C4-2B (cell line): ENCODE measurements around the gene TUBE1.
"Not testable (repeated sequence)": the region's sequence is repeated elsewhere in the genome, so short reads cannot be mapped to it uniquely, and the experiment has no call there.

Experiments used
- H3K27ac ChIP-seq: fragments of 450-650 bp; 2 replicates; pipeline ENCODE4 v1.5.1; 2017
- CTCF ChIP-seq: fragments of 450-650 bp; conservative IDR thresholded peaks from 2 replicates; pipeline ENCODE4 v1.5.1; 2017; ENCODE audit warnings: mild to moderate bottlenecking
- ZFX ChIP-seq: fragments of 450-650 bp; IDR thresholded peaks from 2 replicates; pipeline ENCODE4 v1.6.1; 2017

TUBE1 gene

GRCh38 chr6:112058243-112059032 lies 28.8 kb downstream of the TUBE1 start:
- H3K27ac ChIP-seq: no peak overlapping the region
- no peak for TF ChIP-seq CTCF
- no peak for TF ChIP-seq ZFX

GRCh38 chr6:112054555-112055190 lies 32.6 kb downstream of the TUBE1 start:
- TF ChIP-seq CTCF (no peak), ZFX (no peak)
- H3K27ac ChIP-seq: no peak overlapping the region

GRCh38 chr6:112054001-112054400 lies 33.3 kb downstream of the TUBE1 start, which contains the start of gene CCN6:
Gene CCN6 (plus strand): TSS chr6:112054104. CDS start chr6:112054358, 254 bp downstream.
- TF ChIP-seq CTCF (no peak), ZFX (no peak)
- no peak within 1 kb of the TSS for H3K27ac ChIP-seq

- H3K27ac ChIP-seq: not testable (repeated sequence)
Measured at GRCh38 chr6:112051251-112051740, 36.0 kb downstream of the TUBE1 start.

- H3K27ac ChIP-seq: no peak overlapping the region
- TF ChIP-seq ZFX (no peak), CTCF (no peak)
Measured at GRCh38 chr6:112050429-112050828, 36.9 kb downstream of the TUBE1 start.

- no peak overlapping the region for H3K27ac ChIP-seq
- TF ChIP-seq ZFX (no peak), CTCF (no peak)
Measured at GRCh38 chr6:112049996-112050395, 37.3 kb downstream of the TUBE1 start.

- TF ChIP-seq ZFX: no peak
- no peak for TF ChIP-seq CTCF
- no peak overlapping the region for H3K27ac ChIP-seq
Measured at GRCh38 chr6:112049026-112049799, 38.1 kb downstream of the TUBE1 start.

- H3K27ac ChIP-seq: not testable (repeated sequence)
Measured at GRCh38 chr6:112047523-112047922, 39.8 kb downstream of the TUBE1 start.
